ENCODE data around the gene GPR139. TPM values are rescaled to one million over a fixed set of nuclear protein-coding genes. Genes with fewer than 3 reads are reported as not detected.

GPR139 gene
- not detected for polyA plus RNA-seq (2012; ENCODE audit: insufficient read length, low read depth)

DNA sequence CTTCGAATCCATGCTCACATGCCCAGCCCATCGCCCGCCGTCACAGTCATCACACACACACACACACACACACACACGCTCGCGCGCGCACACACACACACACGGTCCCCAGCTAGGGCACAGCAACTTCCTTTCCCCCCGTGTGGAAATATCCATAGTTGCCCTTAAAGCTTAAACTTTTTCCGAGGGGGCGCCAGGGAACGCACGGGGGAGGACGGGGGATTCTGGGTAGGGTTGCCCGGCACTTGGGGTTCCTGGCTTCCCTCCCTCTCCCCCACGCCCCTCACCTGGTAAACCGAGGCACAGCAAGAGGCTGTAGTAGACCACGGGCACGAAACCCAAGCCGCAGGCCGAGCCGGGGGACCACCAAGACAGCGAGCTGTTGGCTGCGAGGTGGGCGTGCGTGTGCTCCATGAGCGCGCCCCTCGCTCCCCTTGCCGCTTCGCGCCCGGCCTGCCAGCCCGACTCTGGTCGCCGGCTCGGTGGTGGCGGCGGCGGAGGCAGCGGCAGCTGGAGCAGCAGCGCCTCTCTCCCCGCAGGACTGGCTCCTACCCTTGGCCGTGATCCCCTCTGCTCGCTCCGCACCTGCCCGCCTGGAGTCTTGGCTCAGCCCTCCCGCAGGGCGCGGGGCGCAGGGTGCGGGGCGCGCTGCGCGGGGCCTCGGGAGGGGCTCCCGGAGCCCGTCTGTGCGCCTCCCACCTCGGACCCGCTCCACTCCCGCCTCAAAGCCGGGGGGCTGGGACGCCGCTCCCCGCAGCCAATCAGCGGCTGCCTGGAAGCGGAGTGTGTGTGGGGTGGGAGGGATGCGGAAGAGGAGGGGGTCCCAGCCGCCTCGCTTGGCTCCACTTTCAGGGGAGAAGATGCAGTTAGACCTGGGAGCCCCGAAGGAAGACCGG is at the start of gene GPR139:
GPR139 (minus strand) TSS at position 688 of the 896 bp plus-strand sequence; CDS start at position 414, 274 bp downstream.
- TF ChIP-seq SIN3A (IDR thresholded peaks at IDR 0.05; ENCODE audit: borderline replicate concordance, insufficient read depth, low read length) (no peak), POLR2AphosphoS5 (IDR thresholded peaks at IDR 0.05; ENCODE audit: low read depth, low read length) (no peak), FOXP2 (optimal IDR thresholded peaks at IDR 0.05; ENCODE audit: borderline replicate concordance, extremely low read depth, extremely low read length, insufficient read depth) (no peak), TAF1 (IDR thresholded peaks at IDR 0.05; ENCODE audit: borderline replicate concordance, insufficient read depth, low read length) (no peak)
- TF ChIP-seq, protein P1, sequence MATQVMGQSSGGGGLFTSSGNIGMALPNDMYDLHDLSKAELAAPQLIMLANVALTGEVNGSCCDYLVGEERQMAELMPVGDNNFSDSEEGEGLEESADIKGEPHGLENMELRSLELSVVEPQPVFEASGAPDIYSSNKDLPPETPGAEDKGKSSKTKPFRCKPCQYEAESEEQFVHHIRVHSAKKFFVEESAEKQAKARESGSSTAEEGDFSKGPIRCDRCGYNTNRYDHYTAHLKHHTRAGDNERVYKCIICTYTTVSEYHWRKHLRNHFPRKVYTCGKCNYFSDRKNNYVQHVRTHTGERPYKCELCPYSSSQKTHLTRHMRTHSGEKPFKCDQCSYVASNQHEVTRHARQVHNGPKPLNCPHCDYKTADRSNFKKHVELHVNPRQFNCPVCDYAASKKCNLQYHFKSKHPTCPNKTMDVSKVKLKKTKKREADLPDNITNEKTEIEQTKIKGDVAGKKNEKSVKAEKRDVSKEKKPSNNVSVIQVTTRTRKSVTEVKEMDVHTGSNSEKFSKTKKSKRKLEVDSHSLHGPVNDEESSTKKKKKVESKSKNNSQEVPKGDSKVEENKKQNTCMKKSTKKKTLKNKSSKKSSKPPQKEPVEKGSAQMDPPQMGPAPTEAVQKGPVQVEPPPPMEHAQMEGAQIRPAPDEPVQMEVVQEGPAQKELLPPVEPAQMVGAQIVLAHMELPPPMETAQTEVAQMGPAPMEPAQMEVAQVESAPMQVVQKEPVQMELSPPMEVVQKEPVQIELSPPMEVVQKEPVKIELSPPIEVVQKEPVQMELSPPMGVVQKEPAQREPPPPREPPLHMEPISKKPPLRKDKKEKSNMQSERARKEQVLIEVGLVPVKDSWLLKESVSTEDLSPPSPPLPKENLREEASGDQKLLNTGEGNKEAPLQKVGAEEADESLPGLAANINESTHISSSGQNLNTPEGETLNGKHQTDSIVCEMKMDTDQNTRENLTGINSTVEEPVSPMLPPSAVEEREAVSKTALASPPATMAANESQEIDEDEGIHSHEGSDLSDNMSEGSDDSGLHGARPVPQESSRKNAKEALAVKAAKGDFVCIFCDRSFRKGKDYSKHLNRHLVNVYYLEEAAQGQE (IDR thresholded peaks at IDR 0.05; ENCODE audit: insufficient read depth in 1 of 2, low read depth in 2 of 2, low read length in 2 of 2) = no peak

- no peak for TF ChIP-seq POLR2AphosphoS5 (IDR thresholded peaks at IDR 0.05; ENCODE audit: low read depth, low read length)
- no peak for TF ChIP-seq SIN3A (IDR thresholded peaks at IDR 0.05; ENCODE audit: borderline replicate concordance, insufficient read depth, low read length)
- TF ChIP-seq TAF1 (IDR thresholded peaks at IDR 0.05; ENCODE audit: borderline replicate concordance, insufficient read depth, low read length) = no peak
- no peak for TF ChIP-seq FOXP2 (optimal IDR thresholded peaks at IDR 0.05; ENCODE audit: borderline replicate concordance, extremely low read depth, extremely low read length, insufficient read depth)
- TF ChIP-seq, protein P1 (IDR thresholded peaks at IDR 0.05; ENCODE audit: insufficient read depth in 1 of 2, low read depth in 2 of 2, low read length in 2 of 2) = no peak
These were observed 48.3 kb upstream of the GPR139 start for GRCh38 chr16:20122011-20122410.

DNA sequence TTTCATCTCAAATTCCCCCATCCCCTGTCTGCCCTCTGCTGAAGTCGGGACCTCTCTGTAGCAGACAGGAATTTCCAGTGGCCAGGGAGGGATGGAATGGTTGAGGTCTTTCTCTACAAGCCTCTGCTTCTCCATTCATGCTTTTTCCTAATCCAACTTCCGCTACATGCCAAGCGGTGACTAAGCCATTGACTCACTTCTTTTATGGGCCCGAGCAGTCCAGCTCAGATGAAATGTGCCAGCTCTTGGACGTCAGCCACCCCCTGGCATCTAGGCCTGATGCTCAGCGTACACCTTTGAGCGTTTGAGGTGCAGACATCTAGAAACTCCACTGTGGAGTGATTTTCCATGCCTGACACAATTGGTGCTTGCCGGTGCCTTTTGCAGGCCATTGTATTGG is 40.7 kb upstream of the GPR139 start:
- TF ChIP-seq FOXP2 (optimal IDR thresholded peaks at IDR 0.05; ENCODE audit: borderline replicate concordance, extremely low read depth, extremely low read length, insufficient read depth) = no peak
- TF ChIP-seq, protein P1 (IDR thresholded peaks at IDR 0.05; ENCODE audit: insufficient read depth in 1 of 2, low read depth in 2 of 2, low read length in 2 of 2) = no peak

- TF ChIP-seq, protein P1 (IDR thresholded peaks at IDR 0.05; ENCODE audit: insufficient read depth in 1 of 2, low read depth in 2 of 2, low read length in 2 of 2) = no peak
- TF ChIP-seq TAF1 (IDR thresholded peaks at IDR 0.05; ENCODE audit: borderline replicate concordance, insufficient read depth, low read length) (no peak), SIN3A (IDR thresholded peaks at IDR 0.05; ENCODE audit: borderline replicate concordance, insufficient read depth, low read length) (no peak), FOXP2 (optimal IDR thresholded peaks at IDR 0.05; ENCODE audit: borderline replicate concordance, extremely low read depth, extremely low read length, insufficient read depth) (no peak), POLR2AphosphoS5 (IDR thresholded peaks at IDR 0.05; ENCODE audit: low read depth, low read length) (no peak)
These were observed 37.5 kb upstream of the GPR139 start for GRCh38 chr16:20111143-20111542.
